VCaP (cell line): ENCODE results near the gene CCDC154.

ENCODE experiments used
- H3K27ac ChIP-seq: fragments of 450-650 bp; 2 replicates; pipeline ENCODE4 v1.5.1; 2017
- TF ChIP-seq, protein P1 (sequence below): fragments of 450-650 bp; conservative IDR thresholded peaks from 2 replicates; pipeline ENCODE4 v1.5.1; 2017; ENCODE audit warnings: mild to moderate bottlenecking, moderate library complexity

CCDC154 gene, protein sequence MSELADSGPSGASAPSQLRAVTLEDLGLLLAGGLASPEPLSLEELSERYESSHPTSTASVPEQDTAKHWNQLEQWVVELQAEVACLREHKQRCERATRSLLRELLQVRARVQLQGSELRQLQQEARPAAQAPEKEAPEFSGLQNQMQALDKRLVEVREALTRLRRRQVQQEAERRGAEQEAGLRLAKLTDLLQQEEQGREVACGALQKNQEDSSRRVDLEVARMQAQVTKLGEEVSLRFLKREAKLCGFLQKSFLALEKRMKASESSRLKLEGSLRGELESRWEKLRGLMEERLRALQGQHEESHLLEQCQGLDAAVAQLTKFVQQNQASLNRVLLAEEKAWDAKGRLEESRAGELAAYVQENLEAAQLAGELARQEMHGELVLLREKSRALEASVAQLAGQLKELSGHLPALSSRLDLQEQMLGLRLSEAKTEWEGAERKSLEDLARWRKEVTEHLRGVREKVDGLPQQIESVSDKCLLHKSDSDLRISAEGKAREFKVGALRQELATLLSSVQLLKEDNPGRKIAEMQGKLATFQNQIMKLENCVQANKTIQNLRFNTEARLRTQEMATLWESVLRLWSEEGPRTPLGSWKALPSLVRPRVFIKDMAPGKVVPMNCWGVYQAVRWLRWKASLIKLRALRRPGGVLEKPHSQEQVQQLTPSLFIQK

DNA sequence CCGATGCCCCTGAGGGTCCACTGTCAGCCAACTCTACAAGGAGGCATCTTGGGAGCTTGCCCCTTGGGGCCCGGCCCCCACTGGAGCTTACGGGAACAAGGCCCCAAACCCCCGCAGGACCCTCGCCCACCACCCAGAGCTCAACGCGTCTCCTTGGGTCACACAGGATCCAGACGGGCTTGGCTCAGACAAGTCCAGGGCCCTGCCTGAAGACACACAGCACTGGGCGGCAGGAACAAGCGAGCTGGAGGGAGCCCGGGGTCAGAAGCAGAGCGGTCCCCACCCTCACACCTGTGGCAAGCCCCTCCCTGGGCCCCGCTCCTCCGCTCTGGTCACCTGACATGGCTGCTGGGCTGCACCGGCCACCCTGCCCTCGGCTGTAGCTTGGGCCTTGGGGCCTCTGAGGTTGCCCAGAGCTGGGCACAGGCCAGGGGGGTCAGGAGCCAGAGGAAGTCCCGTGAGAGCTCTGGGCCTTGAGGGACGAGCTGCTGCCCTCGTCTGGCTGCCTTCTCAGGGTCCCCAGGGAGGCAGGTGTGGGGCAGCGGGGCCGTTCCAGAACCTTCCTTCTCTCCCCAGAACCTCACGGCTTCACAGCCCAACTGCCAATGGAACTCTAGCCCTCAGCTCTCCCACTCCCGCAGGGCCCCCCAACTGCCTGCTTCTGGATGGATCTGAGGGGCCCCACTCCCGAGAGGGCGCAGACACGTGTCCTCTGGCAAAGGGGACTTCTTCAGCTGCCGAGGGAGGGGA, at the start of gene CCDC154:
Gene CCDC154, minus strand, starts transcription at position 577 of the 750 bp plus-strand sequence. Its CDS starts 234 bp downstream, at position 343.
- TF ChIP-seq, protein P1, sequence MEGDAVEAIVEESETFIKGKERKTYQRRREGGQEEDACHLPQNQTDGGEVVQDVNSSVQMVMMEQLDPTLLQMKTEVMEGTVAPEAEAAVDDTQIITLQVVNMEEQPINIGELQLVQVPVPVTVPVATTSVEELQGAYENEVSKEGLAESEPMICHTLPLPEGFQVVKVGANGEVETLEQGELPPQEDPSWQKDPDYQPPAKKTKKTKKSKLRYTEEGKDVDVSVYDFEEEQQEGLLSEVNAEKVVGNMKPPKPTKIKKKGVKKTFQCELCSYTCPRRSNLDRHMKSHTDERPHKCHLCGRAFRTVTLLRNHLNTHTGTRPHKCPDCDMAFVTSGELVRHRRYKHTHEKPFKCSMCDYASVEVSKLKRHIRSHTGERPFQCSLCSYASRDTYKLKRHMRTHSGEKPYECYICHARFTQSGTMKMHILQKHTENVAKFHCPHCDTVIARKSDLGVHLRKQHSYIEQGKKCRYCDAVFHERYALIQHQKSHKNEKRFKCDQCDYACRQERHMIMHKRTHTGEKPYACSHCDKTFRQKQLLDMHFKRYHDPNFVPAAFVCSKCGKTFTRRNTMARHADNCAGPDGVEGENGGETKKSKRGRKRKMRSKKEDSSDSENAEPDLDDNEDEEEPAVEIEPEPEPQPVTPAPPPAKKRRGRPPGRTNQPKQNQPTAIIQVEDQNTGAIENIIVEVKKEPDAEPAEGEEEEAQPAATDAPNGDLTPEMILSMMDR, result no peak
- H3K27ac ChIP-seq, result no peak within 1 kb of the TSS

DNA sequence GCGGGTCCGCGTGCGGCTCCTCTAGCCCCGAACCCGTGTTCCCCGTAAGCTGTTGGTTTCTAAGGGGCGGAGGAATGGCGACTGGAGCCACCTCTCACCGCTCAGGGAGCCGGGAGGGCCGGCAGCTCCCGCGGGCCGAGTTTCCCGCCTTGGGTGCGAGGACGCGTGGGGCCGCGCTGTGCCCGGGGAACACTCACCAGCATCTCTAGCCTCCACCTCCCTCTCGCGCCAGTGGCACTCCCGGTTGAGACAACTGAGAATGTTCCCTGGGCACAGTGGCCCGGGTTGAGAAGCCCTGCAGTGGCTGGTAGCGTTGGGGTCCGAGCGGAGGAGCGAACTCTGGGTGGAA, 49.4 kb upstream of the CCDC154 start:
- peak overlapping the region; percentile 84 for H3K27ac ChIP-seq
- TF ChIP-seq, protein P1, result no peak

DNA sequence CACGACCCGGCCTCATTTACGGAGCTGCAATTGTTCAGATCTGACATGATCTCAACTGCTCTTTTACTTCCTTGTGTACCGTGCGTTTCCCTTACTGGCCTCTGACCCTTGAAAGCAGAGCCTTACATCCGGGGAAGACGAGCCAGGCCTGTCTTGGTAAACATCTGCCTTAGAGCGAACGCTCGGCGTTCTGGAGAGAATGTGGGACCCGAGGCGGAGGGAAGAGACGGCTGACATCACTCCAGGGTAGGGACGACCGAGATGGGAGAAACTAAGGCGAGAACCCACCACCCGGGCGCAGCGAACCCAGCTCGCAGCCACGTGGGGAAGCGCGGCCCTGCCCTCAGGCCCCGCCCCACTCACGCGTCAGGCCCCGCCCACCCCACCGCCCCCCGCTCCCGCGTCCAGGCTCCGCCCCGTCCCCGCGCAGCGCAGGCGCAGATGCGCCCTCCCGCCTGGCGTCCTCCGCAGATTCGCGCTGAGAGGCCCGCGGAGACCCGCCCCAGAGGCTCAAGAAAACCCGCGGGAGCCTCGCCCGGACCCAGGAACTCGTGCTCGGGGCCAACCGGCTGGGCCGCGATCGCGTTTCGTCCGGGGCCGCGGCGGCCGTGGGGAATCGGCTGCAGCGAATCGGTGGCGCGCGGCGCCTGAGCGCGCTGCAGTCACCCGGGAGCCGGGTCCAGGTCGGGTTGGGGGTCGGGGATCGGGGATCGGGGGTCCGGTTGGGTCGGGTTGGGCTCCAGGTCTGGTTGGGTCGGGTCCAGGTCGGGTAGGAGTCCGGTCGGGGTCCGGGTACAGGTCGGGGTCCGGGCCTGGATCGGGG, 48.8 kb upstream of the CCDC154 start, which contains the start of gene TELO2:
Gene TELO2, plus strand, starts transcription at position 438 of the 823 bp plus-strand sequence. CDS start 922 bp downstream, outside the sequence.
- TF ChIP-seq, protein P1, result no peak
- H3K27ac ChIP-seq, result peak within 1 kb of the TSS; percentile 84

DNA sequence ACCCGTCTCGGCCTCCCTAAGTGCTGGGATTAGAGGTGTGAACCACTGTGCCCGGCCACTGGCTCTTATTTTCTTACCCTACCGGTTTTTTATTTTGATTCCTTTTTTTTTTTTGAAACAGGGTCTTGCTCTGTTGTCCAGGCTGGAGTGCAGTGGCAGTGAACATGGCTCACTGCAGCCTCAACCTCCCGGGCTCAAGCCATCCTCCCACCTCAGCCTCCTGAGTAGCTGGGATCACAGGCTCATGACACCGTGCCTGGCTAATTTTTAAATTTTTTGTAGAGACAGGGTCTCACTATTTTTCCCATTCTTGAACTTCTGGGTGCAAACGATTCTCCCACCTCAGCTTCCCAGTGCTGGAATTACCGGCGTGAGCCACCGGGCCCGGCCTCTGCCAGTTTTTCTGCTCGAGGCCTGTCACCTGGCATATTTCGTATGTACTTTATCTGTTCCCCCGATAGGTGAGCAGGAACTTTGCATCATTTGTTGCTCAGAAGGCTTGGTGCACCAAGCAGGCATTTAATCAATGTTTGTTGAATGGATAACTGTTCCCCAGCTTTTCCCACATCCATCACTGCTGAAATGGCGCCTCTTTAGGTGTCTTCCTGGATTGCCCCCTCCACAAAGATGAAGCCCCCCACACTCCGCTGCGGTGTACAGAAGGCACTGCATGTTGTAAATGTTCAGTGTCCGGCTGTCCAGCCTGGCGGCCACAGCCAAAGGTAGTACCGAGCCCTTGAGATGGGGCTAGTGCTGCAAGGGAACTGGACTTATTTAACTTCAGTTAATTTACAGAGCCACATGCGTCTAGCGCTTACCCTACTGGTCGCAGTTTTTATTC, 47.9 kb upstream of the CCDC154 start:
- H3K27ac ChIP-seq, result peak overlapping the region; percentile 84
- TF ChIP-seq, protein P1, result no peak

DNA sequence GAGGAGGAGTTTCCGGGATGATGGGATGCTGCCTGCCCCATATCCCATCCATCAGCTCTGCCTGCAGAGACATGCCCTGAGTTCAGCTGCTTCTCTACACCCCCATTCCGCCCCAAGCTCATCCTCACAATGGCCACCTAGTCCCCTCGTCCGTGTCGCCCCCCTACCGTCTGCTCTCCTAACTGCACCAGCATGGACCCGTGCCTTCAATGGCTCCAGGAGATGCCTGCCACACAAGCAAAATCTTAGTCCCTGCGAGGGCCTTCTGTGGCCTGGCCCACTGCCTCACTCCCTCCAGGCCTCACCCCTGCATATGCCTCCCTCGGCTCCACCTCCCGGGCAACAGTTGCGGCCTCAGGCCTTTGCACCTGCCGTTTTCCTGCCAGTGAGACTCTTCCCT, 47.0 kb upstream of the CCDC154 start:
- TF ChIP-seq, protein P1, result no peak
- H3K27ac ChIP-seq, result no peak overlapping the region

DNA sequence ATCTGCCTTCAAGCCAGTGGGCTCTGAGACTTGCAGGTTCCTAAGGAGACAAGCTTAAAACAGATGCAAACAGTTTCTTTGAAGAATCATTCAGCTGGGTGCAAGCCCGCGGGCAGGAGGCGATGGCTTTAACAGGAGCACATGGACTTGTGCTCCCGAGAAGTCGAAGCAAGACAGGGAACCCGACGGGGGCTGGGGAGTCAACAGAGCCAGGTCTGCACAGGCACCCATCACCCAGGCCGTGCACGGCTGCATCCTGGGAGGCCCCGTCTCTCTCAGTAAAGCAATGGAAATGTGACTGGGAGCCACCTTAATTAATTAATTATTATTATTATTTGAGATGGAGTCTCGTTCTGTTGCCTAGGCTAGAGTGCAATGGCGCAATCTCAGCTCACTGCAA, 44.7 kb upstream of the CCDC154 start:
- TF ChIP-seq, protein P1, result no peak
- H3K27ac ChIP-seq, result no peak overlapping the region
